HEK293T (cell line): ENCODE results near the gene DTNB.

ENCODE experiments used
- ELF4 ChIP-seq: fragments of 450-650 bp; IDR thresholded peaks from 2 replicates; pipeline ENCODE4 v1.6.1; 2017; ENCODE audit warnings: antibody characterized with exemption
- FOXA1 ChIP-seq: fragments of 450-650 bp; IDR thresholded peaks from 2 replicates; pipeline ENCODE4 v1.6.1; 2016; ENCODE audit warnings: mild to moderate bottlenecking
- FOXM1 ChIP-seq: fragments of 450-650 bp; IDR thresholded peaks from 2 replicates; pipeline ENCODE4 v1.6.1; 2017; ENCODE audit warnings: mild to moderate bottlenecking, borderline replicate concordance
- HDGF ChIP-seq: fragments of 450-650 bp; IDR thresholded peaks from 2 replicates; pipeline ENCODE4 v1.6.1; 2017; ENCODE audit warnings: antibody characterized with exemption, borderline replicate concordance
- L3MBTL2 ChIP-seq: fragments of 450-650 bp; conservative IDR thresholded peaks from 2 replicates; pipeline ENCODE4 v1.6.1; 2016; ENCODE audit warnings: mild to moderate bottlenecking
- PKNOX1 ChIP-seq: fragments of 450-650 bp; IDR thresholded peaks from 2 replicates; pipeline ENCODE4 v1.6.1; 2016
- SP1 ChIP-seq: fragments of 450-650 bp; IDR thresholded peaks from 2 replicates; pipeline ENCODE4 v1.6.1; 2017

- TF ChIP-seq PKNOX1 (no peak), FOXM1 (no peak), SP1 (no peak), L3MBTL2 (no peak), FOXA1 (no peak), ELF4 (no peak), HDGF (no peak)
These were observed 155.7 kb downstream of the DTNB start for GRCh38 chr2:25517701-25518100.
